A549 (cell line): Measurements from ENCODE around the gene CDKN3.

Source experiments
- CEBPB ChIP-seq, 2 experiments: fragments of >200 bp in 1 of 2; sonication (Bioruptor Twin) in 1 of 2; formaldehyde crosslinking in 1 of 2; IDR thresholded peaks; 2 replicates each; pipeline ENCODE4 v1.6.1; 2012 to 2016
- CHD2 ChIP-seq: fragments of 150-350 bp; IDR thresholded peaks from 2 replicates; pipeline ENCODE4 v1.6.1; 2014; ENCODE audit warnings: low read length; ENCODE audit not compliant: partially characterized antibody
- CHD4 ChIP-seq: fragments of 200-600 bp; sonication (generic); IDR thresholded peaks from 2 replicates; pipeline ENCODE4 v1.6.1; 2016; ENCODE audit warnings: antibody characterized with exemption, mild to moderate bottlenecking, borderline replicate concordance
- CTCF ChIP-seq: fragments of >200 bp; sonication (Bioruptor Twin); formaldehyde crosslinking; IDR thresholded peaks from 3 replicates; pipeline ENCODE4 v1.5.1; 2016
- EHMT2 ChIP-seq: fragments of 200-600 bp; sonication (generic); IDR thresholded peaks from 2 replicates; pipeline ENCODE4 v1.6.1; 2016; ENCODE audit warnings: antibody characterized with exemption, low read depth, mild to moderate bottlenecking, moderate library complexity
- MYC ChIP-seq: IDR thresholded peaks from 2 replicates; pipeline ENCODE4 v1.6.1; 2012; ENCODE audit warnings: mild to moderate bottlenecking, inconsistent platforms, low read length, improper control_type of control experiment, borderline replicate concordance
- NR3C1 ChIP-seq: fragments of >200 bp; sonication (Bioruptor Twin); formaldehyde crosslinking; IDR thresholded peaks from 3 replicates; pipeline ENCODE4 v1.6.1; 2017
- PBX3 ChIP-seq: IDR thresholded peaks from 2 replicates; pipeline ENCODE4 v1.6.1; 2012
- POLR2A ChIP-seq: IDR thresholded peaks from 2 replicates; pipeline ENCODE4 v1.6.1; 2012; ENCODE audit warnings: mild to moderate bottlenecking, low read length
- USF2 ChIP-seq: fragments of 450-650 bp; IDR thresholded peaks from 2 replicates; pipeline ENCODE4 v1.6.1; 2014; ENCODE audit warnings: antibody characterized with exemption
- ZFP36 ChIP-seq: fragments of 450-650 bp; IDR thresholded peaks from 2 replicates; pipeline ENCODE4 v1.6.1; 2014; ENCODE audit warnings: borderline replicate concordance; ENCODE audit not compliant: partially characterized antibody
- ZSCAN20 ChIP-seq: fragments of 250-450 bp; sonication (Bioruptor Pico); IDR thresholded peaks from 2 replicates; pipeline ENCODE4 v1.8.0; 2022; ENCODE audit warnings: mild to moderate bottlenecking, moderate library complexity
- TF ChIP-seq, protein P1 (sequence below): IDR thresholded peaks from 2 replicates; pipeline ENCODE4 v1.6.1; 2012
- TF ChIP-seq, protein P2 (sequence below): fragments of >200 bp; sonication (Bioruptor Twin); formaldehyde crosslinking; IDR thresholded peaks from 3 replicates; pipeline ENCODE4 v1.6.1; 2016

DNA sequence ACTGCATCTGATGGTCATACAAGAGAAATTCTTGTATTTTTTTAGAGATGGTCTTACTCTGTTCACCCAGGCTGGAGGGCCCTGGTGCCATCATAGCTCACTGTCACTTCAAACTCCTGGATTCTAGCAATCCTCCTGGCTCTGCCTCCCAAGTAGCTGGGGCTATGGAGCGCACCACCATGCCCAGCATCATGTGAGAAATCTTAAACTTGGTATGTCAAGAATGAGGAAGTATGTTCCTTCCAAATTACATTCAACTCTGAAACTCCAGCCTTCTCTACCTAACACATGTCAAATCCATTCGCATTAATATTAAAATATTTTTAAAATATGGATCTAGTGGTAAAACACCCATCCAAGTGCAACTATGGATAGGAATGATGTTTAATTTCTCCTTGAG is 27.5 kb upstream of the CDKN3 start:
- no peak for TF ChIP-seq CEBPB (IDR thresholded peaks at IDR 0.05)
- no peak for TF ChIP-seq CTCF
- no peak for TF ChIP-seq PBX3
- TF ChIP-seq, protein P1, sequence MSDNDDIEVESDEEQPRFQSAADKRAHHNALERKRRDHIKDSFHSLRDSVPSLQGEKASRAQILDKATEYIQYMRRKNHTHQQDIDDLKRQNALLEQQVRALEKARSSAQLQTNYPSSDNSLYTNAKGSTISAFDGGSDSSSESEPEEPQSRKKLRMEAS, result no peak
- TF ChIP-seq POLR2A, result no peak
- TF ChIP-seq ZFP36, result no peak
- no peak for TF ChIP-seq CHD4
- TF ChIP-seq MYC, result no peak
- TF ChIP-seq, protein P2, sequence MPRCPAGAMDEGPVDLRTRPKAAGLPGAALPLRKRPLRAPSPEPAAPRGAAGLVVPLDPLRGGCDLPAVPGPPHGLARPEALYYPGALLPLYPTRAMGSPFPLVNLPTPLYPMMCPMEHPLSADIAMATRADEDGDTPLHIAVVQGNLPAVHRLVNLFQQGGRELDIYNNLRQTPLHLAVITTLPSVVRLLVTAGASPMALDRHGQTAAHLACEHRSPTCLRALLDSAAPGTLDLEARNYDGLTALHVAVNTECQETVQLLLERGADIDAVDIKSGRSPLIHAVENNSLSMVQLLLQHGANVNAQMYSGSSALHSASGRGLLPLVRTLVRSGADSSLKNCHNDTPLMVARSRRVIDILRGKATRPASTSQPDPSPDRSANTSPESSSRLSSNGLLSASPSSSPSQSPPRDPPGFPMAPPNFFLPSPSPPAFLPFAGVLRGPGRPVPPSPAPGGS, result no peak
- TF ChIP-seq NR3C1, result no peak
- no peak for TF ChIP-seq ZSCAN20
- TF ChIP-seq CHD2, result no peak
- TF ChIP-seq EHMT2, result no peak
- TF ChIP-seq USF2, result no peak
